GM06990 (cell line): ENCODE data around the gene PNLDC1.

Experiments used
- DNase-seq: peaks from one replicate; pipeline ENCODE4 v3.0.0-alpha.2; 2011; ENCODE audit not compliant: insufficient read length; ENCODE audit errors: extremely low read depth
- H3K27me3 ChIP-seq: replicated peaks from 2 replicates; pipeline ENCODE4 v1.6.0; 2011; ENCODE audit warnings: low read length; ENCODE audit not compliant: control insufficient read depth, insufficient read depth
- H3K36me3 ChIP-seq: 2 replicates; pipeline ENCODE4 v1.5.1; 2011; ENCODE audit warnings: low read length; ENCODE audit not compliant: control insufficient read depth, insufficient read depth
- H3K4me3 ChIP-seq: replicated peaks from 2 replicates; pipeline ENCODE4 v1.5.1; 2011; ENCODE audit warnings: low read depth, mild to moderate bottlenecking, control low read depth, low read length
- CTCF ChIP-seq: IDR thresholded peaks from 2 replicates; pipeline ENCODE4 v1.5.1; 2011; ENCODE audit warnings: low read length, control low read depth, mild to moderate bottlenecking, inconsistent platforms; ENCODE audit not compliant: insufficient read depth, poor library complexity, severe bottlenecking

PNLDC1 gene

GRCh38 chr6:159800141-159800865 is at the start of gene PNLDC1:
PNLDC1 (plus strand) TSS chr6:159800276; CDS start chr6:159800308, 32 bp downstream.
- no peak for DNase-seq
- peaks cover 4% of the 10 kb centered on the region for H3K36me3 ChIP-seq
- no peak within 1 kb of the TSS for H3K4me3 ChIP-seq
- no peaks in the 10 kb centered on the region for H3K27me3 ChIP-seq
- TF ChIP-seq CTCF, result no peak

- DNase-seq, result no peak
- Histone ChIP-seq H3K36me3 (peaks cover 14% of the 10 kb centered on the region), H3K4me3 (no peak overlapping the region), H3K27me3 (no peaks in the 10 kb centered on the region)
- no peak for TF ChIP-seq CTCF
Observed at GRCh38 chr6:159751448-159751847, 48.6 kb upstream of the PNLDC1 start.

GRCh38 chr6:159753081-159753872 is 46.8 kb upstream of the PNLDC1 start:
- Histone ChIP-seq H3K4me3 (no peak overlapping the region), H3K27me3 (no peaks in the 10 kb centered on the region), H3K36me3 (peaks cover 17% of the 10 kb centered on the region)
- no peak for TF ChIP-seq CTCF
- no peak for DNase-seq

- no peak for DNase-seq
- TF ChIP-seq CTCF, result no peak
- H3K36me3 ChIP-seq, result peaks cover 21% of the 10 kb centered on the region
Observed at GRCh38 chr6:159754401-159754800, 45.7 kb upstream of the PNLDC1 start.

GRCh38 chr6:159754959-159755914 is 44.8 kb upstream of the PNLDC1 start:
- TF ChIP-seq CTCF, result no peak
- no peaks in the 10 kb centered on the region for H3K27me3 ChIP-seq
- no peak overlapping the region for H3K4me3 ChIP-seq
- no peak for DNase-seq
- H3K36me3 ChIP-seq, result peaks cover 21% of the 10 kb centered on the region

More at GRCh38 chr6:159754401-159754800, 45.7 kb upstream of the PNLDC1 start:
- H3K4me3 ChIP-seq, result no peak overlapping the region
- no peaks in the 10 kb centered on the region for H3K27me3 ChIP-seq
